Mesenchymal stem cell (in vitro differentiated cells and primary cell): ENCODE data around the gene SLC9A2.

ENCODE experiments used
- DNase-seq: peaks from one replicate; pipeline ENCODE4 v3.0.0-alpha.2; 2013
- H2AFZ ChIP-seq: one replicate; pipeline ENCODE4 v1.6.1; 2013; ENCODE audit warnings: low read depth, mild to moderate bottlenecking, control low read depth, inconsistent platforms, low read length, moderate library complexity
- H2AK5ac ChIP-seq: 2 replicates; pipeline ENCODE4 v1.6.1; 2013; ENCODE audit warnings: low read length, moderate library complexity, mild to moderate bottlenecking, inconsistent platforms; ENCODE audit not compliant: severe bottlenecking
- H2BK120ac ChIP-seq: one replicate; pipeline ENCODE4 v1.6.1; 2013; ENCODE audit warnings: low read depth, mild to moderate bottlenecking, inconsistent platforms, low read length, moderate library complexity
- H2BK12ac ChIP-seq, 2 experiments: one replicate each; pipeline ENCODE4 v1.6.1; 2013; ENCODE audit warnings: inconsistent platforms in 2 of 2, low read length in 2 of 2, mild to moderate bottlenecking in 2 of 2, moderate library complexity in 2 of 2, control low read depth in 1 of 2
- H2BK15ac ChIP-seq: one replicate; pipeline ENCODE4 v1.6.1; 2013; ENCODE audit warnings: mild to moderate bottlenecking, low read depth, inconsistent platforms; ENCODE audit not compliant: poor library complexity, severe bottlenecking
- H2BK5ac ChIP-seq: 2 replicates; pipeline ENCODE4 v1.6.1; 2013; ENCODE audit warnings: low read depth, mild to moderate bottlenecking, low read length, control low read depth, inconsistent platforms; ENCODE audit not compliant: poor library complexity, severe bottlenecking
- H3K14ac ChIP-seq, 2 experiments: one replicate each; pipeline ENCODE4 v1.6.1; 2013; ENCODE audit warnings: inconsistent platforms in 2 of 2, low read length in 2 of 2, control low read depth in 1 of 2, mild to moderate bottlenecking in 1 of 2, moderate library complexity in 1 of 2
- H3K18ac ChIP-seq, 2 experiments: one replicate each; pipeline ENCODE4 v1.6.1; 2013; ENCODE audit warnings: inconsistent platforms in 2 of 2, low read length in 2 of 2, control low read depth in 1 of 2, low read depth in 1 of 2, mild to moderate bottlenecking in 1 of 2
- H3K23ac ChIP-seq, 2 experiments: one replicate each; pipeline ENCODE4 v1.6.1; 2013; ENCODE audit warnings: inconsistent platforms in 2 of 2, low read length in 2 of 2, mild to moderate bottlenecking in 2 of 2, moderate library complexity in 2 of 2, control low read depth in 1 of 2
- H3K27ac ChIP-seq: 2 replicates; pipeline ENCODE4 v1.5.1; 2013; ENCODE audit warnings: mild to moderate bottlenecking, moderate library complexity, low read length, control low read depth, inconsistent platforms; ENCODE audit not compliant: poor library complexity, severe bottlenecking
- H3K27me3 ChIP-seq, 2 experiments: 2 replicates each; pipeline versions ENCODE4 v1.6.1 to v1.7.0; 2013; ENCODE audit warnings: low read length in 2 of 2, mild to moderate bottlenecking in 2 of 2, moderate library complexity in 2 of 2, control low read depth in 1 of 2, inconsistent platforms in 1 of 2; ENCODE audit not compliant: control insufficient read depth in 1 of 2, insufficient read depth in 1 of 2
- H3K36me3 ChIP-seq, 2 experiments: 2 replicates each; pipeline versions ENCODE4 v1.6.1 to v1.7.0; 2013; ENCODE audit warnings: low read length in 2 of 2, control low read depth in 1 of 2, inconsistent platforms in 1 of 2, low read depth in 1 of 2, mild to moderate bottlenecking in 1 of 2; ENCODE audit not compliant: insufficient read depth in 2 of 2, control insufficient read depth in 1 of 2
- H3K4ac ChIP-seq, 2 experiments: one replicate each; pipeline ENCODE4 v1.6.1; 2013; ENCODE audit warnings: inconsistent platforms in 2 of 2, low read length in 2 of 2, mild to moderate bottlenecking in 2 of 2, moderate library complexity in 2 of 2, control low read depth in 1 of 2, low read depth in 1 of 2
- H3K4me1 ChIP-seq: 2 replicates; pipeline ENCODE4 v1.6.1; 2013; ENCODE audit warnings: low read depth, low read length, control low read depth; ENCODE audit not compliant: control insufficient read depth, insufficient read depth
- H3K4me2 ChIP-seq: 2 replicates; pipeline ENCODE4 v1.6.1; 2013; ENCODE audit warnings: low read length, mild to moderate bottlenecking, inconsistent platforms; ENCODE audit not compliant: poor library complexity, severe bottlenecking
- H3K4me3 ChIP-seq, 2 experiments: 2 replicates each; pipeline versions ENCODE4 v1.5.1 to v1.7.0; 2013; ENCODE audit warnings: low read length in 2 of 2, mild to moderate bottlenecking in 2 of 2, control low read depth in 1 of 2, low read depth in 1 of 2; ENCODE audit not compliant: insufficient read depth in 1 of 2
- H3K79me1 ChIP-seq: replicated peaks from 2 replicates; pipeline ENCODE4 v1.6.1; 2013; ENCODE audit warnings: mild to moderate bottlenecking, control low read depth, low read length, inconsistent platforms; ENCODE audit not compliant: poor library complexity, severe bottlenecking
- H3K9ac ChIP-seq: 2 replicates; pipeline ENCODE4 v1.7.0; 2013; ENCODE audit warnings: mild to moderate bottlenecking, low read length, moderate library complexity
- H3K9me3 ChIP-seq: 2 replicates; pipeline ENCODE4 v1.7.0; 2013; ENCODE audit warnings: mild to moderate bottlenecking, low read length; ENCODE audit not compliant: control insufficient read depth
- H4K8ac ChIP-seq: one replicate; pipeline ENCODE4 v1.6.1; 2013; ENCODE audit warnings: inconsistent platforms, mild to moderate bottlenecking, low read length, moderate library complexity
- H4K91ac ChIP-seq: one replicate; pipeline ENCODE4 v1.6.1; 2013; ENCODE audit warnings: mild to moderate bottlenecking, low read length, inconsistent platforms
- WGBS: methylation state at CpG from one replicate; pipeline ENCODE4 v1.1.7; 2013; ENCODE audit warnings: mixed read lengths; 5-methylcytosine and 5-hydroxymethylcytosine counted together

SLC9A2 gene

DNA sequence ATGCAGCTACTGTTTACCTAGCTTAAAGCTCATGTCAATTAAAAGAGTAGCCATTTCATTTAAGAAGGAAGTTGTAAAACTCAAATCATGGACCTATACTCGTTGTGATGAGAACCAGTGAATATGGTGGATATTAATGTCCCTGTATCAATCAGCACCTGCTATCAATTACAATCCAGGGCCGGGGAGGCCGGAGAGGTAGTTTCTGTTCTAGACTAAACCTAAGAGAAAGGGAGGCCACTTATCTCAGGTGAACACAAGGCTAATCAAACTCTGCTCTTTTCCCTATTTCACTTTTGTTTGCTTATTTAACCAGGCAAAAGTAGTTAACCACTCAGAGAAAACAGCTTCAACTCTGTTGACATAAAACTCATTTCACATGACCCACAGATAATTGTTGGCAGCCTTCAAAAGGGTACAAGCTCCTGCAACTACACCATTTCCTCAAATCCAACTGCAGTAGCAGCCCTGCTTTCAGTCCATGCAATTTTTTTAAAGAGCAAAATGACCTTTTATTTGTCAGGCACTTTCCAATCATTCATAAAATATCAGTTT lies 27.8 kb upstream of the SLC9A2 start:
- no peak overlapping the region for H3K27ac ChIP-seq
- no peak overlapping the region for H2BK15ac ChIP-seq
- H3K79me1 ChIP-seq, result no peaks in the 10 kb centered on the region

DNA sequence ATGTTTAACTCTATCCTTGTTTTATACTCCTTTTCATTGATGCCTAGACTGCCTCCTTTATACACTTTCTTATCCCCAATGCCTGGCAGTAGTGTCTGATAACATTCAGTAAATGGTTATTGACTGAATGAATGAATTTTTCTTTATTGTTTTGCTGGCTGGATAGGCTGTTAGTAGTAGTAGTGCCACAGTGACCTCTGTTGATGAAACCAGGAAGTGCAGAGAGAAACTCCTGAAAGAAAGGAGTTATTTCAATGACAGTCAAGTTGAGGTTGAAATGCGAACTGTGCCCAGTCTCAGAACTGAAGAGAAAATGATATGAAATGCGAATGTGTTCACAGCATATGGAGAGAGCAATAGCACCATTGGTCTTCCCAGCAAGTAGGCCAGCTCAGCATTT lies 26.8 kb upstream of the SLC9A2 start:
- Histone ChIP-seq H3K18ac (no peak overlapping the region), H2BK120ac (no peak overlapping the region), H4K91ac (no peak overlapping the region), H2AFZ (no peak overlapping the region), H3K27ac (no peak overlapping the region), H3K27me3 (peaks cover 3 to 11% of the 10 kb centered on the region in 2 experiments), H3K4me3 (no peak overlapping the region), H3K79me1 (no peaks in the 10 kb centered on the region), H3K4ac (no peak overlapping the region), H3K14ac (no peak overlapping the region), H4K8ac (no peak overlapping the region), H2BK12ac (no peak overlapping the region), H3K4me2 (no peak overlapping the region), H3K9ac (no peak overlapping the region), H3K9me3 (no peaks in the 10 kb centered on the region), H2BK15ac (no peak overlapping the region), H3K36me3 (no peaks in the 10 kb centered on the region), H2AK5ac (no peak overlapping the region), H3K23ac (no peak overlapping the region), H2BK5ac (no peak overlapping the region), H3K4me1 (no peaks in the 10 kb centered on the region)
- DNase-seq, result peak; percentile 8
- WGBS, result 87% methylated on average over 2 of the region's 2 CpGs

More for the DNA sequence above, 27.8 kb upstream of the SLC9A2 start:
- Histone ChIP-seq H3K23ac (no peak overlapping the region), H3K9ac (no peak overlapping the region), H2BK12ac (no peak overlapping the region), H3K27me3 (peaks cover under 1 to 11% of the 10 kb centered on the region in 2 experiments), H3K9me3 (no peaks in the 10 kb centered on the region), H4K91ac (no peak overlapping the region), H3K4me3 (no peak overlapping the region), H3K4ac (no peak overlapping the region), H2AK5ac (no peak overlapping the region), H2BK5ac (no peak overlapping the region), H4K8ac (no peak overlapping the region), H3K4me1 (no peaks in the 10 kb centered on the region), H2BK120ac (no peak overlapping the region), H3K36me3 (no peaks in the 10 kb centered on the region), H2AFZ (no peak overlapping the region), H3K14ac (no peak overlapping the region), H3K18ac (no peak overlapping the region), H3K4me2 (no peak overlapping the region)
- 72% methylated on average over 3 of the region's 3 CpGs for WGBS
- DNase-seq, result no peak

DNA sequence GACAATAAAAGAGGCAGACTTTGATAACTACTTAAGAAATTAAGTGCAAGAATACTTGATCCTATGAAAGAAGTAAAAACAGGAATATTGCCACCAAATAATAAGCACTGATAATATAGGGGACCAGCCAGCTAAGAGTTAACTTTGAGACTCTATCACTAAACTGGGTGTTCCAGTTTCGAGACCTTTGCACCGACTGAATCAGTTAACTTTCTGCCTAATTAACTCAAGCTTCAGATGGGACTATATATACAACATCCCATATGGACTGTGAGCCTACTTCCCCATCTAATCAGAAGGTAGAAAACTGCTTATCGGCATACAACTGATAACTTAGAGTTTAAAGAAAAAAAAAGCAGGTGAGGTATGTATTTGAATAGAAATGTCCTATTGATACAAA lies 25.8 kb upstream of the SLC9A2 start:
- Histone ChIP-seq H3K27ac (no peak overlapping the region), H3K79me1 (no peaks in the 10 kb centered on the region), H3K4me3 (no peak overlapping the region), H3K4me2 (no peak overlapping the region), H3K4ac (no peak overlapping the region), H3K9ac (no peak overlapping the region), H2BK12ac (no peak overlapping the region), H3K14ac (no peak overlapping the region), H2BK120ac (no peak overlapping the region), H3K4me1 (no peaks in the 10 kb centered on the region), H2BK15ac (no peak overlapping the region), H2AK5ac (no peak overlapping the region), H4K91ac (no peak overlapping the region), H3K18ac (no peak overlapping the region), H3K23ac (no peak overlapping the region), H3K36me3 (no peaks in the 10 kb centered on the region), H2BK5ac (no peak overlapping the region), H3K9me3 (no peaks in the 10 kb centered on the region), H2AFZ (no peak overlapping the region), H4K8ac (no peak overlapping the region), H3K27me3 (peaks cover 7 to 12% of the 10 kb centered on the region in 2 experiments)
- no peak for DNase-seq
- WGBS, result 48% methylated on average over 2 of the region's 3 CpGs

DNA sequence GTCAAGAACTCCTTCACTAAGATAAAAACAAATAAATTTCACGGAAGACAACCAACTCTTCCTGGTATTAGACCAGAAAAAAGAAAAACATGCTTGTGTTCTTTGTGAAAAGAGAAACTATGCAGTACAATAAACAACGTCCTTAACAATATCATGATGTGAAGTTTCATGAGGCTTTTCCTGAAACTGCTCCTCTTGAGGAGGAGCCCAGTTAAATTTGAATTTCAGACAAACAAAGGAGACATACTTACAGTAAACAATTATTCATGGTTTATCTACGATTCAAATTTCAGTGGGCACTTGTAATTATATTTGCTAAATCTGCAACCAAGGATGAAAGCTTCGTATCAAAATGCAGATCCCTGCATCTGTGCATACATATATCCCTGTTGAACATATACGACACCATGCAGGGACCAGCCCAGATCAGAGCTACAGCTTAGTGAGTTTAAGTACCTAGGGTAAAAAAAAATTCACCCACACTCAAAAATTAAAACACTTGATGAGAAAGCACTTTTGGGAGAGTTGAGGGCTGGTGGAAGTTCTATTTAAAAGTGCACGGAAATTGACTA lies 24.8 kb upstream of the SLC9A2 start:
- DNase-seq, result no peak
- no peak overlapping the region for H3K9ac ChIP-seq
- no peak overlapping the region for H3K4ac ChIP-seq
- no peak overlapping the region for H2BK120ac ChIP-seq
- no peak overlapping the region for H4K8ac ChIP-seq
- no peak overlapping the region for H3K14ac ChIP-seq
- no peak overlapping the region for H3K4me3 ChIP-seq
- H3K27ac ChIP-seq, result no peak overlapping the region
- H3K23ac ChIP-seq, result no peak overlapping the region
- H3K4me1 ChIP-seq, result no peaks in the 10 kb centered on the region
- H3K4me2 ChIP-seq, result no peak overlapping the region
- H3K9me3 ChIP-seq, result no peaks in the 10 kb centered on the region
- H3K18ac ChIP-seq, result no peak overlapping the region
- WGBS, result 76% methylated on average over 4 of the region's 6 CpGs
- H2BK5ac ChIP-seq, result no peak overlapping the region
- H3K27me3 ChIP-seq, result peaks cover 7 to 10% of the 10 kb centered on the region in 2 experiments
- no peak overlapping the region for H4K91ac ChIP-seq
- H2BK12ac ChIP-seq, result no peak overlapping the region
- no peaks in the 10 kb centered on the region for H3K79me1 ChIP-seq
- no peak overlapping the region for H2AK5ac ChIP-seq
- H2AFZ ChIP-seq, result no peak overlapping the region
- no peaks in the 10 kb centered on the region for H3K36me3 ChIP-seq
- no peak overlapping the region for H2BK15ac ChIP-seq
